Activated CD8-positive, alpha-beta T cell treated with anti-CD3 and anti-CD28 coated beads for 36 hours (primary cell): ENCODE data around the gene NEK6. TPM values are rescaled to one million over a fixed set of nuclear protein-coding genes. Genes with fewer than 3 reads are reported as not detected.

ENCODE experiments used
- ATAC-seq: fragments of 200-7000 bp; cut with Tn5 transposase; one replicate; pipeline ENCODE4 v1.10.0; 2021; ENCODE audit warnings: mild to moderate bottlenecking, moderate library complexity
- CTCF ChIA-PET: fragments of 350-600 bp; sonication (Branson Sonifier 250); formaldehyde crosslinking; loops from one replicate; lab custom pipeline; 2021; ENCODE audit warnings: antibody characterized with exemption; lab: Charles Lee
- POLR2A ChIA-PET: fragments of 350-600 bp; sonication (Branson Sonifier 250); formaldehyde crosslinking; loops from one replicate; lab custom pipeline; 2021; ENCODE audit warnings: antibody characterized with exemption; lab: Charles Lee
- DNase-seq: peaks from one replicate; pipeline ENCODE4 v3.0.0-alpha.2; 2020
- H3K27ac Mint-ChIP-seq: one replicate; pipeline ENCODE4 v1.8.0; 2021; ENCODE audit warnings: mild to moderate bottlenecking, mixed read lengths
- H3K27me3 Mint-ChIP-seq: one replicate; pipeline ENCODE4 v1.8.0; 2021; ENCODE audit warnings: mixed read lengths
- H3K36me3 Mint-ChIP-seq: one replicate; pipeline ENCODE4 v1.8.0; 2021; ENCODE audit warnings: low read depth, mixed read lengths
- H3K4me1 Mint-ChIP-seq: one replicate; pipeline ENCODE4 v1.8.0; 2021; ENCODE audit warnings: low read depth, mixed read lengths
- H3K4me3 Mint-ChIP-seq: one replicate; pipeline ENCODE4 v1.8.0; 2021; ENCODE audit warnings: mild to moderate bottlenecking, moderate library complexity, mixed read lengths
- H3K9me3 Mint-ChIP-seq: one replicate; pipeline ENCODE4 v1.8.0; 2021; ENCODE audit warnings: mixed read lengths
- intact Hi-C: fragments of 100-400 bp; cut with micrococcal nuclease; formaldehyde crosslinking; loops from one replicate; pipeline ENCODE4 v1.10.0; 2022
- total RNA-seq, 2 experiments: library from RNA; stranded (reverse); gene quantifications; one replicate each; pipeline ENCODE4 v1.2.3, GENCODE V29; 2021
- TF ChIP-seq, protein P1 (sequence below): fragments of 200-600 bp; IDR thresholded peaks from one replicate; pipeline ENCODE4 v1.8.0; 2022; ENCODE audit warnings: antibody characterized with exemption, mild to moderate bottlenecking

NEK6 gene
- total RNA-seq, 2 experiments from 2014 or later: 20.2 to 21.8 TPM

DNA sequence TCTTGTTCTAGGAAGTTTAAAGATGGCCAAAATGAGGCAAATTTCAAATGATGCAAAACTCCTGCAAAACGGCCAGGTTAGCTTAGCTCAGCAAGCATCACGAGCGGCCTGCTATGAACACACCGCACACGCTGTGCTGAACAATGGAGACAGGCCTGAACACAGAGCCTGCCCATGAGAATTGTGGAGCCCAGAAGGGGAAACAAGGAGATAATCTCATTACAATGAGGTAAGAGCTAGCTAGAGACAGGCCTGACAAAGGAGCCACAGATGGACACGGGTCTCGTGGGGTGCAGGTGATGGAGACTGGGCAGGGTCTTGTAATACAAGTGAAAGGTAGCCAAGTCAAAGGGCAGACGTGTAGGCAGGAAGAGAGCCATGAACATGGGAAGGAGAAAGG, 107.3 kb downstream of the NEK6 start:
- H3K4me1 Mint-ChIP-seq: peaks cover 38% of the 10 kb centered on the region
- CTCF ChIA-PET: no interaction called here
- no peak for ATAC-seq
- intact Hi-C loops: no loop called here
- TF ChIP-seq, protein P1, sequence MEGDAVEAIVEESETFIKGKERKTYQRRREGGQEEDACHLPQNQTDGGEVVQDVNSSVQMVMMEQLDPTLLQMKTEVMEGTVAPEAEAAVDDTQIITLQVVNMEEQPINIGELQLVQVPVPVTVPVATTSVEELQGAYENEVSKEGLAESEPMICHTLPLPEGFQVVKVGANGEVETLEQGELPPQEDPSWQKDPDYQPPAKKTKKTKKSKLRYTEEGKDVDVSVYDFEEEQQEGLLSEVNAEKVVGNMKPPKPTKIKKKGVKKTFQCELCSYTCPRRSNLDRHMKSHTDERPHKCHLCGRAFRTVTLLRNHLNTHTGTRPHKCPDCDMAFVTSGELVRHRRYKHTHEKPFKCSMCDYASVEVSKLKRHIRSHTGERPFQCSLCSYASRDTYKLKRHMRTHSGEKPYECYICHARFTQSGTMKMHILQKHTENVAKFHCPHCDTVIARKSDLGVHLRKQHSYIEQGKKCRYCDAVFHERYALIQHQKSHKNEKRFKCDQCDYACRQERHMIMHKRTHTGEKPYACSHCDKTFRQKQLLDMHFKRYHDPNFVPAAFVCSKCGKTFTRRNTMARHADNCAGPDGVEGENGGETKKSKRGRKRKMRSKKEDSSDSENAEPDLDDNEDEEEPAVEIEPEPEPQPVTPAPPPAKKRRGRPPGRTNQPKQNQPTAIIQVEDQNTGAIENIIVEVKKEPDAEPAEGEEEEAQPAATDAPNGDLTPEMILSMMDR: no peak
- no peak overlapping the region for H3K4me3 Mint-ChIP-seq
- H3K9me3 Mint-ChIP-seq: no peaks in the 10 kb centered on the region
- H3K36me3 Mint-ChIP-seq: peaks cover 6% of the 10 kb centered on the region
- POLR2A ChIA-PET: no interaction called here
- H3K27me3 Mint-ChIP-seq: no peaks in the 10 kb centered on the region
- no peak overlapping the region for H3K27ac Mint-ChIP-seq
- DNase-seq: no peak

DNA sequence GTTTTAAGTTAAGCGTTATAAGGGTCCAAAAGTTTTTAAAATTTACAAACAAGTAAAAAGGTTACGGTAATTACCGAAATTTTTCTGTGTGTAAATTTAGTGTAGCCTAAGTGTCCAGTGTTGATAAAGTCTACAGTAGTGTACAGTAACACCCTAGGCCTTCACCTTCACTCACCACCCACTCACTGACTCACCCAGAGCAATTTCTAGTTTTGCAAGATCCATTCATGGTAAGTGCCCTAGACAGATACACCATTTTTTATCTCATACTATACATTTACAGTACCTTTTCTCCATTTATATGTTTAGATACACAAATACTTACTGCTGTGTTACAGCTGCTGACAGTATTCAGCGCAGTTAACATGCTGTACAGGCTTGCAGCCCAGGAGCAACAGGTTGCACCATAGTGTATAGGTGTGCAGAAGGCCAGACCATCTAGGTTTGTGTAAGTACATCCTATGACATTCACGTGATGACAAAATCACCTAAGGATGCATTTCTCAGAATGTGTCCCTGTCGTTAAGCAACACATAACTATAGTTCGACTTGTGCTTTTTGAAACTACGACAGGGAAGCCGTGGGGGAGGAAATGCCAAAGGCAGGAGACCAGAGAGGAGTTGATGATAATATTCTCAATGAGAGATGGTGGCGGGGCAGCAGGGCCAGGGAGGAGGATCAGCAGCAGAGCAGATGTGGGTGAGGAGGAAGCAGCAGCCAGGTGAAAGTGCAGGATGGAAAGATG, 108.9 kb downstream of the NEK6 start:
- no peaks in the 10 kb centered on the region for H3K27me3 Mint-ChIP-seq
- no peak overlapping the region for H3K4me3 Mint-ChIP-seq
- CTCF ChIA-PET: interaction anchor here (0.7 to 1.1 kb wide), 3 partner anchors 24 to 243 kb away, joined by 3 read pairs; no protein-coding TSS in a partner anchor
- POLR2A ChIA-PET: no interaction called here
- H3K9me3 Mint-ChIP-seq: no peaks in the 10 kb centered on the region
- ATAC-seq: peak; percentile 27
- no peak overlapping the region for H3K27ac Mint-ChIP-seq
- peaks cover 6% of the 10 kb centered on the region for H3K36me3 Mint-ChIP-seq
- no peak for DNase-seq
- TF ChIP-seq, protein P1: no peak
- peaks cover 40% of the 10 kb centered on the region for H3K4me1 Mint-ChIP-seq
- intact Hi-C loops: no loop called here

DNA sequence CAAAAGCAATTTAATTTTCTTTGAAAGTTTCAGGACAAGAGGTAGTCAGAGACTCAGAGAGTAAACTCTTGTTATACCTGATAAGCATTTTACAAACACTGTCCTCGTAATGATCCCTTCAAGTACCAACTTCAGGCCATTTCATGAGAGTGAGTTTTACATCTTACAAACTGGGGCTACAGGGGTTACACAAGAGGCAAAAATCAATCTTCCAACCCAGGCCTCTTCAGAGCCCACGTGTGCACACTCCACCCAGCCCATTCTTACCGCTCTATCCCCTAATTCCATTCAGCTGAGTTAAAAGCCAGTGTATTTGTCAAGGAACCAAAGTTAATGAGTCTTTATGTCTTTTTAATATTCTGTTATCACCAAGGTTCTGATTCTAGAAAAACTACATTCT, 110.9 kb downstream of the NEK6 start:
- CTCF ChIA-PET: no interaction called here
- TF ChIP-seq, protein P1: no peak
- peaks cover 43% of the 10 kb centered on the region for H3K4me1 Mint-ChIP-seq
- H3K27me3 Mint-ChIP-seq: no peaks in the 10 kb centered on the region
- POLR2A ChIA-PET: no interaction called here
- no peaks in the 10 kb centered on the region for H3K9me3 Mint-ChIP-seq
- ATAC-seq (no peak), DNase-seq (no peak)
- H3K27ac Mint-ChIP-seq: no peak overlapping the region
- H3K36me3 Mint-ChIP-seq: peaks cover 6% of the 10 kb centered on the region
- intact Hi-C loops: no loop called here
- no peak overlapping the region for H3K4me3 Mint-ChIP-seq

DNA sequence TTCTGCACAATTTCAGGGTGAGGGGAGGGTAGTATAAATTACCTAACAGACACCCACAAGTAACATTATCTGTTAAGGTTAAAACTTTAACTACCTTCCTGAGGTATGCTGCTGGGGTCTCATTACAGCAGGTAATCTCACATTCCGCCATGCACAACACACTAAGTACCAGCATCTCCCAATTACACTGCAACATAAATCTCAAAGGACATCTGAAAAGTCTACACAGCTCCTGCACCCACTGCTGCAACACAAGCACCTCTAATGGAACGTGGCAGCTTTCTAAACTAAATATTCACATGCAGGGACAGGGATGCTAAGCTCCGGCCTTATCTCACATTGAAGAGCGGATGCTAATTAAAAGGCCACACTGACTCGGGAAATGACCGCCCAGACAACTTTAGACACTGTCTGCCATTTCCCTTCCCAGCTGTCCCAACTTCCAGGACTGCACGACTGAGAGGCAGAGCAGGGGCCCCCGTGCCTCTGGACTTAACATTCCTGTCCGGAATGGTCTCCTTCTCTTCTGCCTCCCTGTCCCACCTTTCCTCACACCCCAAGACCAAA, 111.6 kb downstream of the NEK6 start:
- Mint-ChIP-seq H3K9me3 (no peaks in the 10 kb centered on the region), H3K27me3 (no peaks in the 10 kb centered on the region), H3K36me3 (peaks cover 10% of the 10 kb centered on the region), H3K4me1 (peaks cover 45% of the 10 kb centered on the region), H3K4me3 (no peak overlapping the region), H3K27ac (no peak overlapping the region)
- POLR2A ChIA-PET: no interaction called here
- ATAC-seq: no peak
- CTCF ChIA-PET: no interaction called here
- TF ChIP-seq, protein P1: no peak
- intact Hi-C loops: no loop called here
- no peak for DNase-seq

DNA sequence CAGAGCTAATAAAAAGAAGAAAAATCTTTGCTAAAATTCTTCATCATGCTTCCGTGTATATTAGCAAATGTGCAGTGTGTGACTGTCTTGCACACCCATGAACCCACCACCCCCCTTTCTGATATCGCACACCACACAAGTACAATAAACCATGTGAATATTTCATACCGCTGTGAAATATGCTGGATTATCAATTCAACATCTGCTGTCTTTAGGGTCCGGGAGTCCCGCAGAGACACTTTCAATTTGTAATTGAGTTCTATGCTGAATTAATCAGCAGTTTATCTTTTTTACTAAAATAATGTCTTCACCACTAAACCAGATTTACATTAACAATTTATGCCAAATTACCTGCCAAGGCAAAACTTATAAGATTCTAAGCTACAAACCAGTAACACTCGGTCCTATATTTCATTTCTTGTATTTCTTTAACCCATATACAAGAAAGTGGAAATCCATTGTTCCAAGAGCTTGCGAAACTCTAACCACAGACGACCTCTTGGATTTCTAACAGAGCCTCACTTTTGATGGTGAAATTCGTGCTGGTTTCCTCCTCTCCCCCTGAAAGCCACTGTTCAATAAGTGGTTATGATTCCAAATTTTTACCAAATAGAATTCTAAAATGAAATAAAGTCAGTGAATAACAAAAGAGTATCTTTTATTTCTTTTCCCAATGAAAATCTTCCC, 113.3 kb downstream of the NEK6 start:
- DNase-seq (no peak), ATAC-seq (no peak)
- no peak overlapping the region for H3K27ac Mint-ChIP-seq
- ChIA-PET CTCF (no interaction called here), POLR2A (interaction anchor here (0.6 kb wide), 1 partner anchor 8 kb away, joined by 4 read pairs; no protein-coding TSS in a partner anchor)
- H3K27me3 Mint-ChIP-seq: no peaks in the 10 kb centered on the region
- peaks cover 13% of the 10 kb centered on the region for H3K36me3 Mint-ChIP-seq
- intact Hi-C loops: no loop called here
- H3K4me1 Mint-ChIP-seq: peaks cover 44% of the 10 kb centered on the region
- H3K4me3 Mint-ChIP-seq: no peak overlapping the region
- TF ChIP-seq, protein P1: no peak
- no peaks in the 10 kb centered on the region for H3K9me3 Mint-ChIP-seq
